Activated effector memory CD4-positive, alpha-beta T cell treated with anti-CD3 and anti-CD28 coated beads, Interleukin-2, amount 50 U/mL, for 16 hours (primary cell): ENCODE results near the gene FOSL2.

Source experiments
- DNase-seq: peaks from one replicate; pipeline ENCODE4 v3.0.0-alpha.2; 2020

Gene FOSL2

GRCh38 chr2:28453396-28453795, 60.7 kb downstream of the FOSL2 start:
- no peak for DNase-seq

- DNase-seq, result no peak
Measured at GRCh38 chr2:28454016-28454930, 61.6 kb downstream of the FOSL2 start.

- no peak for DNase-seq
Measured at GRCh38 chr2:28457237-28457636, 64.6 kb downstream of the FOSL2 start.

DNA sequence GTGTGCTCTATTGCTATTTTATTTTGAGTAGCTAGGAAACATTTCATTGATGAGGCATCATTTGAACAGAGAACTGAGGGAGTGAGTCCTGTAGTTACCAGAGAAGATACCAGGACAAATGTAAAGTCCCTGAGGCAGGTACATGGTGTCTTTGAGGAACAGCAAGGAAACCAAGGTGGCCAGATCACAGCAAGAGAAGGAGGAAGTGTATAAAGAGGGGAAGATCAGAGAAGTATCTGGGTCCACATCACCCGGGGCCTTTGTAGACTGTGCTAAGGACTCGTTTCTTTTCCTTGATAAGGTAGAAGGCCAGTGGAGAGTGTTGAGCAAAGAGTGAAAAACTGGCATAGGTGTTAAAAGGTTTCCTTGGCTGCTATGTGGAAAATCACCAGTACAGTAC, 68.4 kb downstream of the FOSL2 start:
- no peak for DNase-seq

DNA sequence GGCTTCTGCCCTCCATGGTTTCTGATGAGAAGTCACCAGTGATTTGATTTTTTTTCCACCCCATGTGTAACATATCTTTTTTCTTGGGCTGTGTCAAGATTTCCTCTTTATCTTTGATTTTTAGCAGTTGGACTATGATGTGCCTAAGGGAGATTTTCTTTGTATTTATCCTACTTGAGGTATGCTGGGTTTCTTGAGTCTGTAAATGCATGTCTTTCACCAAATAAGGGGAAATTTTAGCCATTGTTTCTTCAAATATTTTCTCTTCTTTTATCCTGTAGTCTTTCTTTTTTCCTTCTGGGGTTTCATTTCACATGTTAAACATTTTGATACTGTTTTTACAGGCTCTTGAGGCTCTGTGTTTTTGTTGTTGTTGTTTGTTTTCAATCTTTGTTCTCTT, 69.5 kb downstream of the FOSL2 start:
- DNase-seq, result no peak

DNA sequence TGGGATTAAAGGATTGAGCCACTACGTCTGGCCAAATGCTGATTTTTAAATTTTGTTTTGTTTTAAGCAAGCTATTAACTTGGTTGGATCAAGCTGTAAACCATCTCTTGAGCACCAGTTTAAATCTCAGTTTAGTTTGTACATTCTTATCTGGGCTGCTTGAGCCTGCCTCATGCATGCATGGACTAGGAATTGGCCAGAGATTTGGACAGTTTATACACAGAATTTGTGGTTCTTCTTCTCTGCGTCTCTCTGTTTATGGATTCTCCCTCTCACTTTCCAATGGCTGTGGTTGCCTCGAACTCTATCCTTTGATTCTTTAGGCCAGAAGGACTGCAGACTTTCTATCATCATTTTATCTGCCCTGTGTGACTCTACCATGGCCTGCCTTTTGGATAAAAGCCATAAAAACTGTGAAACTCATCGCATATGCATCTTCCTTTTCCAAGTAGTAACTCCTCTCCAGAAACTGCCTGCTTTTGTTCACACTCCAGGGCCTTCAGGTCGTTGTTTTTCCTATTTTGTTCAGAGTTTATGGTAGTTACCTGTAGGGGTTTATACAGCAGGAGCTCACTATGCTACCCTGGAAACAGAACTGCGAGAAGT, 70.7 kb downstream of the FOSL2 start:
- no peak for DNase-seq

DNA sequence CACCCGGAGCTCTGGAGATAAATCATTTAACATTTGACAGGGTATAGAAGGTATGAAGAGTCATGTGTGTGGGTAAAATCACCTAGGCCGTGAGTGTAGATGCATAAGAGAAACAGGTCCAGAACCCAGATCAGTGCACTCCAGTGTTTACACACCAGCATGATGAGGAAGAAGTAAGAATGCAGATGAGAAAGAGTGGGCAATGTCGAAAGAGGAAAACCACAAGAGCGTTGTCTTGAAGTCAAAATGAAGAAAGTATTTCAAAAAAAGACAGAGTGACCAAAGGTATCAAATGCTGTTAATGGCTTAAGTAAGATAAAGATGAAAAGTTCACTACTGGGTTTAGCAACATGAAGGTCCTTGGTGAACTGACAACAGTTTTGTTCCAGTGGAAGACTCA, 71.2 kb downstream of the FOSL2 start:
- DNase-seq, result no peak

DNA sequence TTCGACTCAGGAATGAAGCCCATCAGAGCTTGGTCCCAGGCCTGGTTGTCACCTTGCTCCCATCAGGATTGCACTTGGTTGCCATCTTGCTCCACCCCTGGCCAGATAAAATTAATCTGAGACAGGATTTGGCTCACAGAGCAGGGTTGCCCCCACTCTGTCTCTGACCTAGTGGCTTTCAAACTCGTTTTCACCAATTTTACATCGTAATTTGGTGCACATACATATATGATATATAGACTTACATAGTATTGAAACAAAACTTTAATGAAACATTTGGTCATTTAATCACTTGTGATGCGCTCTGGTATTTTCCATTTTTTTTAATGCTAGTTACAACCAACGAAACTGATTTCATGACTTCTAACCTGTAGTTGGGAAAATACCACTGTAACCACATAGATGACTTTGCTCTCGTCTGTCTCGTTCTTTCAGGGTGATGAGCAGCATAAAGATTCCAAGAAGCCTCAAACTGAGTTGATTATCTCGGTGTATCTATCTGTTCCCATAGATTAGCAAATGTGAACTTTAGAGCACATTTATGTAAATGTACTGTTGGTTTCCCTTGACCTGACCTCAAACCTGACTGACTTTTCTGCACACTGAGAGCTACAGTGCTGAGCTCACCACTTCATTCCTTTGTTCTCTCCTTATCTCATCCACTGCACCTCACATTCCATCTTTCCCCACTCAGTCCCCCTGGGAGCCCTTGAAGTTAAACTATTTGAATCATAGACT, 72.7 kb downstream of the FOSL2 start:
- no peak for DNase-seq
